ENCODE measurements around the gene PARD3B.

DNA sequence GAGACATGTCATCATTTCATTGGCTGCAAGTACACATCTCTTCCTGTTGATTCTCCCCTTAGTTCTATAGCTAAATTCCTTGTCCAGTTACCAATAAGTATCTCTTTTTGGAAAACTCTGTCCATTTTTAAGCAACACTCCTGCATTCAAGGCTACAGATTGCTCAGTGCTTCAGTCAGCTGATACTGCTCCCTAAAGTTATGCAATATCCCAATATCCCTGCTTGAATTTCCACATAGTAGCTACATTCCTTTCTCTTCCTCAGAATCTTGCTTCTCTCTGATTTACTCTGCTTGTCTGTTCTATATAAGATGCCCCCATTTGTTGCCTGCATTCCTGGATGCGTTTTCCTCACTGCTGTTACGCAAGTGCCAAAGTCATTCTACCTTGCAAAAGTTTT lies 109.8 kb downstream of the PARD3B start:
- no peak for TF ChIP-seq POLR2AphosphoS5 (IDR thresholded peaks at IDR 0.05)
- TF ChIP-seq, protein P1, sequence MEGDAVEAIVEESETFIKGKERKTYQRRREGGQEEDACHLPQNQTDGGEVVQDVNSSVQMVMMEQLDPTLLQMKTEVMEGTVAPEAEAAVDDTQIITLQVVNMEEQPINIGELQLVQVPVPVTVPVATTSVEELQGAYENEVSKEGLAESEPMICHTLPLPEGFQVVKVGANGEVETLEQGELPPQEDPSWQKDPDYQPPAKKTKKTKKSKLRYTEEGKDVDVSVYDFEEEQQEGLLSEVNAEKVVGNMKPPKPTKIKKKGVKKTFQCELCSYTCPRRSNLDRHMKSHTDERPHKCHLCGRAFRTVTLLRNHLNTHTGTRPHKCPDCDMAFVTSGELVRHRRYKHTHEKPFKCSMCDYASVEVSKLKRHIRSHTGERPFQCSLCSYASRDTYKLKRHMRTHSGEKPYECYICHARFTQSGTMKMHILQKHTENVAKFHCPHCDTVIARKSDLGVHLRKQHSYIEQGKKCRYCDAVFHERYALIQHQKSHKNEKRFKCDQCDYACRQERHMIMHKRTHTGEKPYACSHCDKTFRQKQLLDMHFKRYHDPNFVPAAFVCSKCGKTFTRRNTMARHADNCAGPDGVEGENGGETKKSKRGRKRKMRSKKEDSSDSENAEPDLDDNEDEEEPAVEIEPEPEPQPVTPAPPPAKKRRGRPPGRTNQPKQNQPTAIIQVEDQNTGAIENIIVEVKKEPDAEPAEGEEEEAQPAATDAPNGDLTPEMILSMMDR (IDR thresholded peaks at IDR 0.05), result no peak

Measured in prostate gland (tissue), 2 donors.